Measurements from ENCODE around the gene SCFD2. TPM values are rescaled to one million over a fixed set of nuclear protein-coding genes. Genes with fewer than 3 reads are reported as not detected.
"Not testable (repeated sequence)": the region's sequence is repeated elsewhere in the genome, so short reads cannot be mapped to it uniquely, and the experiment has no call there.

Gene SCFD2
- total RNA-seq, 1 donor = 33.2 TPM

DNA sequence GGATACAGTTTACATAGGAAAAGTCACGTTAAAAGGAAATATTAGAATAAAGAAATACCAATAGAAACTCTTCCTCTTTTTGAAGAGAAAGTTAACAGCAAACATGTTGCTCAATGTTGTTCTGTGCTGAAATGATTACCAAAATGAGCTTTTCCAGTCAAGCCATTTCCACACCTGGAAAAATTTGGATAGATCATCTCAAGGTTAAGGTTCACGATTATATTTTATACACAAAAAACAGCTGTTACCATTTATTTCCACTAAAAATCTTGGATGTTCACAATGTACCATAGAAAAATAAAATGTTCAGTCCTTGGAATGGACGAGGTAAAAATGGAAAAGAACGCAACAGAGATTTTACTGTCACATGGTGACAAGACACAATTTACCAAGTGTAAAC lies 218.7 kb downstream of the SCFD2 start:
- H3K4me3 ChIP-seq (ENCODE audit: low read depth, low read length) = no peak overlapping the region
- DNase-seq (ENCODE audit: low read depth) = peak; percentile 29
- TF ChIP-seq, protein P1, sequence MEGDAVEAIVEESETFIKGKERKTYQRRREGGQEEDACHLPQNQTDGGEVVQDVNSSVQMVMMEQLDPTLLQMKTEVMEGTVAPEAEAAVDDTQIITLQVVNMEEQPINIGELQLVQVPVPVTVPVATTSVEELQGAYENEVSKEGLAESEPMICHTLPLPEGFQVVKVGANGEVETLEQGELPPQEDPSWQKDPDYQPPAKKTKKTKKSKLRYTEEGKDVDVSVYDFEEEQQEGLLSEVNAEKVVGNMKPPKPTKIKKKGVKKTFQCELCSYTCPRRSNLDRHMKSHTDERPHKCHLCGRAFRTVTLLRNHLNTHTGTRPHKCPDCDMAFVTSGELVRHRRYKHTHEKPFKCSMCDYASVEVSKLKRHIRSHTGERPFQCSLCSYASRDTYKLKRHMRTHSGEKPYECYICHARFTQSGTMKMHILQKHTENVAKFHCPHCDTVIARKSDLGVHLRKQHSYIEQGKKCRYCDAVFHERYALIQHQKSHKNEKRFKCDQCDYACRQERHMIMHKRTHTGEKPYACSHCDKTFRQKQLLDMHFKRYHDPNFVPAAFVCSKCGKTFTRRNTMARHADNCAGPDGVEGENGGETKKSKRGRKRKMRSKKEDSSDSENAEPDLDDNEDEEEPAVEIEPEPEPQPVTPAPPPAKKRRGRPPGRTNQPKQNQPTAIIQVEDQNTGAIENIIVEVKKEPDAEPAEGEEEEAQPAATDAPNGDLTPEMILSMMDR (IDR thresholded peaks at IDR 0.05; ENCODE audit: insufficient read depth, low read depth, low read length) = no peak

DNA sequence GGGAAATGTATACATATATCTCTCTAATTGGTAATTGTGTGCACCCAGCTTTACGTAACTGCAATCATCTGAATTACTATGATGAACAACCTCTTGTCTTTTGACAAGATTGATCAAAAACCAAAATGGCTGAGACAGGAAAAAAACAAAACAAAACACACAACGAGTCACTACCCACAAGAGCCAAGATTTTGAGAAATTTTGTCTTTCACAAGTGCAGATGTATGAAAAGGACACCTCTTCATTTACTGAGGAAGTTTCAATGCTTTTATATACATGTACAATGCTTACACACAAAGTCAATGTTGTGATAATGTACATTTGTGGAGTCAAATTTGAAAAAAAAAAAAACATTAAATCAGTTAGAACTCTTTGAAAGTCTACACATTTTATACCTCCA lies 224.6 kb downstream of the SCFD2 start:
- H3K4me3 ChIP-seq (ENCODE audit: low read depth, low read length) = no peak overlapping the region
- DNase-seq (ENCODE audit: low read depth) = no peak
- TF ChIP-seq, protein P1 (IDR thresholded peaks at IDR 0.05; ENCODE audit: insufficient read depth, low read depth, low read length) = no peak

- H3K4me3 ChIP-seq (ENCODE audit: low read depth, low read length); DNase-seq (ENCODE audit: low read depth): not testable (repeated sequence)
Measured at GRCh38 chr4:53139256-53139655, 226.6 kb downstream of the SCFD2 start.

- no peak overlapping the region for H3K4me3 ChIP-seq (ENCODE audit: low read depth, low read length)
- DNase-seq (ENCODE audit: low read depth) = no peak
- TF ChIP-seq, protein P1 (IDR thresholded peaks at IDR 0.05; ENCODE audit: insufficient read depth, low read depth, low read length) = no peak
Measured at GRCh38 chr4:53137468-53137867, 228.4 kb downstream of the SCFD2 start.

DNA sequence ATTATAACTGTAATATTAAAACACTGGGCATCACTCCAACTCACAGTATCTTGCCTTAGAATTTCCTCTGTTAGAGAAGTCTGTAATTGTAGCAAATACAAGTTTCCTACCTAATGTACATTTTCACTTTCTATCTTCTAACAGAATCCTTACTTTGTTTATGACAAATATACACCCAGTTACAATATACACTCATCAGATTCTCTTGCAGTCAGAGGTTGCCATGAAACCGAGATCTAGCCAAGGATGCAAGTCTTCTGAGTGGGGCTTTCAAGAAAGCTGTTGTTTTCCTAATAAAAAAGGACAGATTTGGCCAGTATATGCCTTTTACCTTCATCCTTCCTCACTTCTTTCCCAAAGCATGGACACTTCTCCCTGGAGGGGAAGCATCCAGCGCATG lies 228.9 kb downstream of the SCFD2 start:
- TF ChIP-seq, protein P1 (IDR thresholded peaks at IDR 0.05; ENCODE audit: insufficient read depth, low read depth, low read length) = no peak
- DNase-seq (ENCODE audit: low read depth) = no peak
- no peak overlapping the region for H3K4me3 ChIP-seq (ENCODE audit: low read depth, low read length)

DNA sequence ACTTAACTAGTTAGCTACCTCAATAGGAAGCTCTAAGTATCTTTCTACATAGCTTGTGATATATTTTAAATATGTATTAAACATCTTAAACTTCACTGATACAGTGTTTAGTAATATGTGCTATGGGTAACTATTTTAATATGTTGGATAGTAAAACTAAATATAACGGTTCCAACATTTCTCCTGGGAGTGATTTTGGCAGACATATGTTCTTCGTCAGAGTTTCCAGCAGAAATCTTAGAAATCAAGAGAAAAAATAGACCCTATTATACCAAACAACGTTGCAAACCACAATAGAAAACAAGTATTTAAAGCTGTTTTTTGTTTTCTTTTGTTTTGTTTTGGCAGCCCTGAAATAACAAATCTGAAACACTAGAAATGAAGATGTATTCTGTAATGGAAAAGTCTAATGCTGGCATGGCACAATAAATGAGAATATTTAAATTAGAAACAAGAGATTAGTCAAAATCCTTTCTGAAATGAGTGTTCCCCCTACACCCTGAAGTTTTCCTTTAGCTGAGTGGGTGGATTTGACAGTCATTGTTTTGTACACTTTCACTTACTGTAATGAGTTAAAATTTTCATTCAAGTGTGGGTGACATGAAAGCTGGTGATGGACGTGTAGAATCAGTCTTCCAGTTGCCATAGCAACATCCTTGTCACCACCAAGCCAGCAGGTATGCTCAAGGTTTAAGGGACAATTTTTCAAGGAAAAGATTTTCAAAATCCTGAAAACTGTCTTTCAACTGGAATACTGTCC lies 233.5 kb downstream of the SCFD2 start:
- TF ChIP-seq, protein P1 (IDR thresholded peaks at IDR 0.05; ENCODE audit: insufficient read depth, low read depth, low read length) = no peak
- no peak overlapping the region for H3K4me3 ChIP-seq (ENCODE audit: low read depth, low read length)
- peak; percentile 36 for DNase-seq (ENCODE audit: low read depth)

DNA sequence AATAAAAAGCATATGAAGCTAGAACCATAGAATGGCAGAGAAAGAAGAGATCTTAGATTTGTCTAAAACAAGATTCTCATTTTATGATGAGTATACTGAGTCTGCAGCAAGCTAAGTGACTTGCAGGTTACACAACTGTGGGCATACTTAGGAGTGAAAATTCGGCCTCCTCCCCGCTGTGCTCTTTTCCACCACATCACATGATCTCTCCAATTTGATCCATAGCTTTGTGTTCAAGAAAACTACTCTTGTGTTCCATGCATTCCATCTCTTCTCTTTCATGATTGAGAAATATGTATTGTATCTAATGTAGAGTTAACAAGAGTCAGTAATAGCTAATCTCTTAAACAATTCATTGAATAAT lies 234.3 kb downstream of the SCFD2 start:
- TF ChIP-seq, protein P1 (IDR thresholded peaks at IDR 0.05; ENCODE audit: insufficient read depth, low read depth, low read length) = no peak
- DNase-seq (ENCODE audit: low read depth) = no peak
- no peak overlapping the region for H3K4me3 ChIP-seq (ENCODE audit: low read depth, low read length)
